ENCODE measurements around the gene TBCCD1. TPM values are rescaled to one million over a fixed set of nuclear protein-coding genes. Genes with fewer than 3 reads are reported as not detected.

The TBCCD1 gene
- total RNA-seq, 1 experiment from 2014 or later = 16.2 TPM

GRCh38 chr3:186603159-186603558 is 36.0 kb upstream of the TBCCD1 start:
- Histone ChIP-seq H3K36me3 (ENCODE audit: low read depth) (no peaks in the 10 kb centered on the region), H3F3A (ENCODE audit: insufficient read depth, low read depth) (peaks cover 13% of the 10 kb centered on the region), H2AFZ (no peak overlapping the region), H3K79me2 (ENCODE audit: low read depth) (no peaks in the 10 kb centered on the region), H3K4me2 (no peak overlapping the region), H3K9me3 (ENCODE audit: insufficient read depth, low read depth) (no peaks in the 10 kb centered on the region), H3K9me2 (ENCODE audit: insufficient read depth) (no peaks in the 10 kb centered on the region), H3K4me1 (replicated peaks; ENCODE audit: insufficient read depth) (peaks cover 26% of the 10 kb centered on the region), H4K20me1 (ENCODE audit: insufficient read depth) (no peaks in the 10 kb centered on the region), H3K27ac (no peak overlapping the region), H3K4me3 (no peak overlapping the region), H3K27me3 (ENCODE audit: insufficient read depth, low read depth) (no peaks in the 10 kb centered on the region)
- no peak for DNase-seq
- ChIA-PET CTCF (no interaction called here), POLR2A (ENCODE audit: unreplicated experiment) (no interaction called here)
- no TSS peak for BruUV-seq (replicated peaks)
- TF ChIP-seq CTCF (conservative IDR thresholded peaks at IDR 0.05) = no peak
- no peak for TF ChIP-seq EZH2 (IDR thresholded peaks at IDR 0.05; ENCODE audit: low read depth)
- intact Hi-C loops (cut with micrococcal nuclease; ENCODE audit: unreplicated experiment) = no loop called here

GRCh38 chr3:186600896-186601295 is 33.8 kb upstream of the TBCCD1 start:
- no peak for DNase-seq
- Histone ChIP-seq H2AFZ (no peak overlapping the region), H3K79me2 (ENCODE audit: low read depth) (no peaks in the 10 kb centered on the region), H3K4me2 (no peak overlapping the region), H3K27ac (no peak overlapping the region), H3F3A (ENCODE audit: insufficient read depth, low read depth) (peaks cover 14% of the 10 kb centered on the region), H3K4me3 (no peak overlapping the region), H4K20me1 (ENCODE audit: insufficient read depth) (no peaks in the 10 kb centered on the region), H3K27me3 (ENCODE audit: insufficient read depth, low read depth) (no peaks in the 10 kb centered on the region), H3K36me3 (ENCODE audit: low read depth) (no peaks in the 10 kb centered on the region), H3K4me1 (replicated peaks; ENCODE audit: insufficient read depth) (peaks cover 26% of the 10 kb centered on the region), H3K9me3 (ENCODE audit: insufficient read depth, low read depth) (no peaks in the 10 kb centered on the region), H3K9me2 (ENCODE audit: insufficient read depth) (no peaks in the 10 kb centered on the region)
- intact Hi-C loops (cut with micrococcal nuclease; ENCODE audit: unreplicated experiment) = no loop called here
- POLR2A ChIA-PET (ENCODE audit: unreplicated experiment) = no interaction called here
- TF ChIP-seq CTCF (conservative IDR thresholded peaks at IDR 0.05) (no peak), EZH2 (IDR thresholded peaks at IDR 0.05; ENCODE audit: low read depth) (no peak)
- CTCF ChIA-PET = interaction anchor here (1.5 kb wide), 1 partner anchor 10 kb away, joined by 3 read pairs; no protein-coding TSS in a partner anchor
- BruUV-seq (replicated peaks) = no TSS peak

- no TSS peak for BruUV-seq (replicated peaks)
- no peak overlapping the region for H3K4me2 ChIP-seq
Observed at GRCh38 chr3:186599785-186600166, 32.6 kb upstream of the TBCCD1 start.

More at GRCh38 chr3:186599785-186600166, 32.6 kb upstream of the TBCCD1 start:
- TF ChIP-seq CTCF (conservative IDR thresholded peaks at IDR 0.05) (no peak), EZH2 (IDR thresholded peaks at IDR 0.05; ENCODE audit: low read depth) (no peak)
- ChIA-PET CTCF (no interaction called here), POLR2A (ENCODE audit: unreplicated experiment) (no interaction called here)
- no peaks in the 10 kb centered on the region for H3K79me2 ChIP-seq (ENCODE audit: low read depth)
- no peaks in the 10 kb centered on the region for H3K36me3 ChIP-seq (ENCODE audit: low read depth)
- intact Hi-C loops (cut with micrococcal nuclease; ENCODE audit: unreplicated experiment) = no loop called here
- H3K9me2 ChIP-seq (ENCODE audit: insufficient read depth) = no peaks in the 10 kb centered on the region
- H3K9me3 ChIP-seq (ENCODE audit: insufficient read depth, low read depth) = no peaks in the 10 kb centered on the region
- H4K20me1 ChIP-seq (ENCODE audit: insufficient read depth) = no peaks in the 10 kb centered on the region
- peaks cover 14% of the 10 kb centered on the region for H3F3A ChIP-seq (ENCODE audit: insufficient read depth, low read depth)
- no peak for DNase-seq
- H3K4me3 ChIP-seq = no peak overlapping the region
- no peaks in the 10 kb centered on the region for H3K27me3 ChIP-seq (ENCODE audit: insufficient read depth, low read depth)
- H2AFZ ChIP-seq = no peak overlapping the region
- no peak overlapping the region for H3K27ac ChIP-seq
- peaks cover 24% of the 10 kb centered on the region for H3K4me1 ChIP-seq (replicated peaks; ENCODE audit: insufficient read depth)
